ENCODE results near the gene USP9X.
A peak's percentile ranks its signal among the peaks of the same experiment; 100 is the strongest.
"Not testable (repeated sequence)": the region's sequence is repeated elsewhere in the genome, so short reads cannot be mapped to it uniquely, and the experiment has no call there.

USP9X gene

GRCh38 chrX:41186946-41187345, 101.7 kb downstream of the USP9X start:
- DNase-seq (ENCODE audit: low read depth in 2 of 2) = not testable (repeated sequence)

- no peak for DNase-seq (ENCODE audit: low read depth in 2 of 2)
Observed at GRCh38 chrX:41189156-41189555, 103.9 kb downstream of the USP9X start.

- DNase-seq (ENCODE audit: low read depth in 2 of 2) = no peak
Observed at GRCh38 chrX:41192880-41193279, 107.6 kb downstream of the USP9X start.

- DNase-seq (ENCODE audit: low read depth in 2 of 2) = no peak
Observed at GRCh38 chrX:41198410-41198809, 113.2 kb downstream of the USP9X start.

GRCh38 chrX:41200785-41201184, 115.5 kb downstream of the USP9X start:
- no peak for DNase-seq (ENCODE audit: low read depth in 2 of 2)

GRCh38 chrX:41209853-41210252, 124.6 kb downstream of the USP9X start:
- DNase-seq (ENCODE audit: low read depth in 2 of 2) = no peak

GRCh38 chrX:41224605-41225004, 139.4 kb downstream of the USP9X start:
- no peak for DNase-seq (ENCODE audit: low read depth in 2 of 2)

GRCh38 chrX:41233988-41234387, 148.7 kb downstream of the USP9X start:
- DNase-seq (ENCODE audit: low read depth in 2 of 2) = no peak

- DNase-seq (ENCODE audit: low read depth in 2 of 2) = not testable (repeated sequence)
Observed at GRCh38 chrX:41234471-41234870, 149.2 kb downstream of the USP9X start.

- no peak for DNase-seq (ENCODE audit: low read depth in 2 of 2)
Observed at GRCh38 chrX:41234962-41235361, 149.7 kb downstream of the USP9X start.

GRCh38 chrX:41236629-41237028, 151.4 kb downstream of the USP9X start:
- no peak for DNase-seq (ENCODE audit: low read depth in 2 of 2)

- DNase-seq (ENCODE audit: low read depth in 2 of 2) = no peak
Observed at GRCh38 chrX:41240509-41240908, 155.3 kb downstream of the USP9X start.

GRCh38 chrX:41241962-41242361, 156.7 kb downstream of the USP9X start:
- DNase-seq (ENCODE audit: low read depth in 2 of 2) = no peak

- no peak for DNase-seq (ENCODE audit: low read depth in 2 of 2)
Observed at GRCh38 chrX:41245641-41246040, 160.4 kb downstream of the USP9X start.

- DNase-seq (ENCODE audit: low read depth in 2 of 2) = no peak
Observed at GRCh38 chrX:41250867-41251266, 165.6 kb downstream of the USP9X start.

GRCh38 chrX:41257801-41258200, 172.6 kb downstream of the USP9X start:
- DNase-seq (ENCODE audit: low read depth in 2 of 2) = no peak

- DNase-seq (ENCODE audit: low read depth in 2 of 2) = no peak
Observed at GRCh38 chrX:41258226-41258625, 173.0 kb downstream of the USP9X start.

GRCh38 chrX:41258871-41259270, 173.6 kb downstream of the USP9X start:
- no peak for DNase-seq (ENCODE audit: low read depth in 2 of 2)

- DNase-seq (ENCODE audit: low read depth in 2 of 2) = no peak
Observed at GRCh38 chrX:41259516-41259915, 174.3 kb downstream of the USP9X start.

- DNase-seq (ENCODE audit: low read depth in 2 of 2) = peak; percentile 27 to 29
Observed at GRCh38 chrX:41265615-41266014, 180.4 kb downstream of the USP9X start.

- DNase-seq (ENCODE audit: low read depth in 2 of 2) = no peak
Observed at GRCh38 chrX:41273638-41274037, 188.4 kb downstream of the USP9X start.

GRCh38 chrX:41275661-41276609, 190.7 kb downstream of the USP9X start:
- peak; percentile 3 to 35 for DNase-seq (ENCODE audit: low read depth in 2 of 2)

GRCh38 chrX:41276661-41277506, 191.6 kb downstream of the USP9X start:
- no peak for DNase-seq (ENCODE audit: low read depth in 2 of 2)
